Stimulated activated naive B cell treated with anti-CD40 and anti-IgM and Interleukin-4, amounts not matched to agents 10 μg/mL and 1 μg/mL and 100 μg/mL, for 72 hours (primary cell): ENCODE results near the gene TMEM250.
"Not testable (repeated sequence)": the region's sequence is repeated elsewhere in the genome, so short reads cannot be mapped to it uniquely, and the experiment has no call there.

Experiments
- ATAC-seq, 2 donors: fragments of 150-1000 bp; cut with Tn5 transposase; replicated peaks; 2 replicates each; pipeline ENCODE4 v1.10.0; 2021; ENCODE audit warnings: moderate library complexity in 1 of 2
- DNase-seq: peaks from one replicate; pipeline ENCODE4 v3.0.0; 2021
- H3K27ac Mint-ChIP-seq: one replicate; pipeline ENCODE4 v1.8.0; 2022; ENCODE audit warnings: mild to moderate bottlenecking, mixed read lengths
- H3K27me3 Mint-ChIP-seq, 2 donors: one replicate each; pipeline ENCODE4 v1.8.0; 2022; ENCODE audit warnings: mixed read lengths in 2 of 2
- H3K36me3 Mint-ChIP-seq, 2 donors: one replicate each; pipeline ENCODE4 v1.8.0; 2022; ENCODE audit warnings: mixed read lengths in 2 of 2, mild to moderate bottlenecking in 1 of 2
- H3K4me1 Mint-ChIP-seq, 2 donors: one replicate each; pipeline ENCODE4 v1.8.0; 2022; ENCODE audit warnings: mixed read lengths in 2 of 2, mild to moderate bottlenecking in 1 of 2
- H3K4me3 Mint-ChIP-seq, 2 donors: one replicate each; pipeline ENCODE4 v1.8.0; 2022; ENCODE audit warnings: mild to moderate bottlenecking in 2 of 2, mixed read lengths in 2 of 2, moderate library complexity in 1 of 2
- H3K9me3 Mint-ChIP-seq, 2 donors: one replicate each; pipeline ENCODE4 v1.8.0; 2022; ENCODE audit warnings: mixed read lengths in 2 of 2, mild to moderate bottlenecking in 1 of 2

Gene TMEM250

DNA sequence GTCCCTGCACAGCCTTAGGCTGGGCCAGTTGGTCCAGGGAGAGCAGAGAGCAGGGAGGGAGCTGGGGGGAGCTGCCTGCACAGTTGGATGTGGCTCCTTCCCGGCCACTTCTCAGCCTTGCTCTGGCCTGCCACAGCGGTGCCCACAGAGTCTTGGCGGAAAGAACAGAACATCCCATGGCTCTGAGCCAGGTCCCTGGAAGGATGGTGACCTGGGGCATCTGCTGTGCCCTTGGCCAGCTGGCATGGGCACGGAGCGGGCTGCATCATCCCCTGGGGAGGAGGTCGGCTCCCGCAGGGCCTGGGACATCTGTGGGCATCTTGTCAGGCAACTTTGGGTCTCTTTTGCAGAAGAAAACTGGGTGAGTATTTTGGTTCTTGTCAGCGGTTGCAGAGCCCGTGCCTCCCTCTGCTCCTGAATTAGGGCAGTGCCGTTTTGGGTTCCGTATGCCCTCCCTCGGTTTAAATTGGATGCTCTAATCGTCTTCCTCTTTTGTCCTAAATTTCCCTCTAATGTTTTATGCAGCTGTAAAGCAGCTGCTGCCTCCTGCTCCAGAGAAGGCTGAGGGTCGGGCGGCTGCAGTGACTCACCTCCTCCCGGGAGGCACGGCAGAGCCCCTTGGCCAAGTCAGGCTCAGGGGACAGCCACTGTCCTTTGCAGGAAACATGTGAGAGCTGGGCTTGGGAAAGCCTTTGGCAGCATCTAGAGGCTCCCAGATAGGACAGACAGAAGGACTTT lies 13.1 kb downstream of the TMEM250 start:
- ATAC-seq (no peak), DNase-seq (no peak)
- Mint-ChIP-seq H3K4me1 (peaks cover 24 to 44% of the 10 kb centered on the region in 2 donors), H3K27me3 (peaks cover 18 to 47% of the 10 kb centered on the region in 2 donors), H3K27ac (no peak overlapping the region), H3K4me3 (no peak overlapping the region), H3K9me3 (no peaks in the 10 kb centered on the region), H3K36me3 (no peaks in the 10 kb centered on the region)

DNA sequence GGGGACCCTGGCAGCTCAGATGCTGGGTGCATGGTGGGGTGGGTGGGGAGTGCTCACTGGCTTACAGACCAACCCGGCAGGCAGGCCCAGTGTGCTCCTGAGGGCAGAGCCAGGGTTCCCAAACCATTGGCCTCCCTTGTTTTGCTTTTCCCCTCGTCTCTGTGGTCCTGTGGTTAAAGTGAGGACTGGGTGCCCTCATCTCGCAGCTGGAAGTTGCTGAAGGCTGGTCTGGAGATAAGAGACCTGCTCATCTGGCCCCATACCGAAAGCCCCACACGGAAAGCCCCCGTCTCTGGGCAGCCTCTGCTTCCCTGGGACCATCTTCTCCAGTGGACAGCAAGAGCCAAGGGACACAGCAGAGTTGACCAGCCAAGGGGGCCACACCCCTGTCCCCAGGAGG lies 13.8 kb downstream of the TMEM250 start:
- ATAC-seq (no peak), DNase-seq (no peak)
- H3K27ac Mint-ChIP-seq, result no peak overlapping the region
- no peak overlapping the region for H3K4me3 Mint-ChIP-seq
- H3K27me3 Mint-ChIP-seq, result peaks cover 18 to 47% of the 10 kb centered on the region in 2 donors
- H3K9me3 Mint-ChIP-seq, result no peaks in the 10 kb centered on the region
- H3K4me1 Mint-ChIP-seq, result peaks cover 17 to 38% of the 10 kb centered on the region in 2 donors
- no peaks in the 10 kb centered on the region for H3K36me3 Mint-ChIP-seq

- Mint-ChIP-seq H3K27ac (no peak overlapping the region), H3K27me3 (peaks cover 18 to 50% of the 10 kb centered on the region in 2 donors), H3K9me3 (no peaks in the 10 kb centered on the region), H3K4me1 (peaks cover 16 to 33% of the 10 kb centered on the region in 2 donors), H3K36me3 (no peaks in the 10 kb centered on the region), H3K4me3 (no peak overlapping the region)
- DNase-seq (no peak), ATAC-seq (no peak)
Observed at GRCh38 chr9:136104488-136104800, 14.2 kb downstream of the TMEM250 start.

GRCh38 chr9:136103651-136104487 lies 14.8 kb downstream of the TMEM250 start:
- no peaks in the 10 kb centered on the region for H3K9me3 Mint-ChIP-seq
- no peaks in the 10 kb centered on the region for H3K36me3 Mint-ChIP-seq
- ATAC-seq (no peak), DNase-seq (no peak)
- H3K27me3 Mint-ChIP-seq, result peaks cover 23 to 56% of the 10 kb centered on the region in 2 donors
- H3K27ac Mint-ChIP-seq, result no peak overlapping the region
- peaks cover 13 to 27% of the 10 kb centered on the region in 2 donors for H3K4me1 Mint-ChIP-seq
- H3K4me3 Mint-ChIP-seq, result no peak overlapping the region

DNA sequence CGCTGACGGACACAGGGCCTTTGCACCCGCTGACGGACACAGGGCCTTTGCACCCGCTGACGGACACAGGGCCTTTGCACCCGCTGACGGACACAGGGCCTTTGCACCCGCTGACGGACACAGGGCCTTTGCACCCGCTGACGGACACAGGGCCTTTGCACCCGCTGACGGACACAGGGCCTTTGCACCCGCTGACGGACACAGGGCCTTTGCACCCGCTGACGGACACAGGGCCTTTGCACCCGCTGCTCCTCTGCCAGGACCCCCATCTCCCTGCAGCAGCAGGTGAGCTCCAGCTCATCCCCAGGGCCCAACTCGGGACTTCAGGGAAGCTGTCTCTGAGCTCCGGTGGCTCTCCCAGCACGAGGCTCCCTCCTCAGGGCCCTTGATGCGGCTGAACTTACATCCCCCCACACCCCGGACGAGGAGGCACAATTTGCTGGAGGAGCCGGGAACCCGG lies 17.0 kb downstream of the TMEM250 start:
- peaks cover 37 to 71% of the 10 kb centered on the region in 2 donors for H3K27me3 Mint-ChIP-seq
- not testable (repeated sequence) for ATAC-seq, H3K9me3 Mint-ChIP-seq

DNA sequence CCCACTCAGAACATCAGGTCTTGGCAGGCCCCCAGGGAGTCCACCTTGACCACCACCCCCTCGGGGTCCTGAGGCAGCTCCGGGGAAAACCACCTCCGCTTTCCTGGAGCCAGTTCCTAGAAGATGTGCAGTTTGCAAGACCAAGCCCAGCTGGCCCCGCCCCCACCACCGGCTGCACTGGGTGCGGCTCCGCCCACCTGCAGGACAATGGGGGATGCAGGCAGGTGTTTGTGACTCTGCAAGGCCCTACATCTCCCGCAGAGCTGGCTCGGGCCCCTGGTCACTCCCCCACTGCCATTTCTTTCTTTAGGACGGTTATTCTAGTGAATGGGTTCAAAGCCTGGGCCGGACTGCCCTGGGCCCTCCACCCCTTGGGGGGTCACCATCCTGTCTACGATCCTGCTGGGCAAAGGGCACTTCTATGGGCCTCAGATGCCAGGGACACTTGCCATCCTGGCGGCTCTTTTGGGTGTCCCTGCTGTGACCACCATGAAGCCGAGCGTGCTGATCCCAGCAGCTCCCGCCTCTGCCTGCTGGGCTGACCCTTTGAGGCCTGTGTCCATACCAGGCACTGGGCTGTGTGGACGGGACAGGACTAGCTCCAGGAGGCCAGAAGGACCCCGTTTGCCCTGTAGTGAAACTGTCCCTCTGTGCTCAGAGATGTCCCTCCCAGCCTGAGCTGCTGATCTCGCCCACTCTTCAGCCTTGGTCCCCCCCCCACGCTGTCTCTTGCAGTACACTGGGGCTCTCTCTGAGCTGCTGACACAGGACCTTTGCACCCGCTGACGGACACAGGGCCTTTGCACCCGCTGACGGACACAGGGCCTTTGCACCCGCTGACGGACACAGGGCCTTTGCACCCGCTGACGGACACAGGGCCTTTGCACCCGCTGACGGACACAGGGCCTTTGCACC lies 17.7 kb downstream of the TMEM250 start:
- no peak for DNase-seq
- peaks cover 3 to 7% of the 10 kb centered on the region in 2 donors for H3K4me1 Mint-ChIP-seq
- no peak overlapping the region for H3K27ac Mint-ChIP-seq
- peaks cover 41 to 74% of the 10 kb centered on the region in 2 donors for H3K27me3 Mint-ChIP-seq
- ATAC-seq, result no peak
- no peaks in the 10 kb centered on the region for H3K36me3 Mint-ChIP-seq
- no peaks in the 10 kb centered on the region for H3K9me3 Mint-ChIP-seq
- no peak overlapping the region for H3K4me3 Mint-ChIP-seq

More for the DNA sequence above, 17.0 kb downstream of the TMEM250 start:
- not testable (repeated sequence) for H3K36me3 Mint-ChIP-seq, H3K27ac Mint-ChIP-seq, H3K4me3 Mint-ChIP-seq, DNase-seq, H3K4me1 Mint-ChIP-seq

DNA sequence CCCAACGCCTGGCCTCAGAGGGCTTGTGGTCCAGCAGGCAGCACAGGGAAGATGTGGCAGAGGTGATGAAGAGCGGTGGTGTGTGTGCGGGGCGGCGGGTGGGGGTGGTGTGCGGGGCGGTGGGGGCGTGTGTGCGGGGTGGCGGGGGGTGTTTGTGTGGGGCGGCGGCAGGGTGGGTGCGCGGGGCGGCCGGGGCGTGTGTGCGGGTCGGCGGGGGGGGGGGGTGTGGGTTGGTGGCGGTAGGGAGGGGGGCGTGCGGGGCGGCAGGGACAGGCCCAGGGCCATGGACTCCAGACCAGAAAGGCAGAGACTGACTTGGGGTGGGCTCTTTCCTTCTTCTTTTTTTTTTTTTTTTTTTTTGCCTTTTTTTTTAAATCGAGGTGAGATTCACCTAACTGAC lies 19.1 kb downstream of the TMEM250 start:
- peaks cover 36 to 60% of the 10 kb centered on the region in 2 donors for H3K27me3 Mint-ChIP-seq
- no peak overlapping the region for H3K4me3 Mint-ChIP-seq
- DNase-seq (no peak), ATAC-seq (no peak)
- H3K36me3 Mint-ChIP-seq, result no peaks in the 10 kb centered on the region
- no peak overlapping the region for H3K27ac Mint-ChIP-seq
- peaks cover 0 to 3% of the 10 kb centered on the region in 2 donors for H3K4me1 Mint-ChIP-seq
- no peaks in the 10 kb centered on the region for H3K9me3 Mint-ChIP-seq

DNA sequence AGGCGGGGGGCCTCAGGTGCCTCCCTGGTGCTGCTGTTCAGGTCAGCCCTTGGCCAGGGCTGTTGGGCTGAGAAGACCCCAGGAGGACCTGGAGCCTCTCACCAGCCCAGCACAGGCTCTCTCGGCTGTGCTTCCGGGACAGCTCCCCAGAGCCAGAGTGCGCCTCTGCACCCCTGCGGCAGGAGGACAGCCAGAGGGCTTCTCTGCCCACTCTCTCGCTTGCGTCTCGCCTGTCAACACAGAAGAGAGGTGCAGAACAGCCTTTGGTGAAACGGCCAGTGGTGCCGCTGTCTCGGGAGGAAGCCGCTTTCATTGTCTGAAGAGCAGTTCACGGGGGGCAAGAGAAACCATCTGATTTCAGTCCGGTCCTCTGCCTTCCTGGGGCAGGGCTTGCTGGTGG lies 19.8 kb downstream of the TMEM250 start:
- H3K27ac Mint-ChIP-seq, result no peak overlapping the region
- H3K9me3 Mint-ChIP-seq, result no peaks in the 10 kb centered on the region
- ATAC-seq (no peak), DNase-seq (no peak)
- no peaks in the 10 kb centered on the region for H3K36me3 Mint-ChIP-seq
- peaks cover 37 to 61% of the 10 kb centered on the region in 2 donors for H3K27me3 Mint-ChIP-seq
- peaks cover 3 to 6% of the 10 kb centered on the region in 2 donors for H3K4me1 Mint-ChIP-seq
- H3K4me3 Mint-ChIP-seq, result no peak overlapping the region

- no peaks in the 10 kb centered on the region for H3K9me3 Mint-ChIP-seq
- no peaks in the 10 kb centered on the region for H3K36me3 Mint-ChIP-seq
- no peak for ATAC-seq
- peaks cover 37 to 62% of the 10 kb centered on the region in 2 donors for H3K27me3 Mint-ChIP-seq
- no peak overlapping the region for H3K4me3 Mint-ChIP-seq
- H3K27ac Mint-ChIP-seq, result no peak overlapping the region
- no peak for DNase-seq
- peaks cover 3 to 11% of the 10 kb centered on the region in 2 donors for H3K4me1 Mint-ChIP-seq
Observed at GRCh38 chr9:136098210-136098609, 20.5 kb downstream of the TMEM250 start.

- ATAC-seq, result no peak
- H3K4me3 Mint-ChIP-seq, result peak overlapping the region in 1 of 2 donors; percentile 61
- H3K27ac Mint-ChIP-seq, result no peak overlapping the region
- no peak for DNase-seq
- peaks cover 3 to 11% of the 10 kb centered on the region in 2 donors for H3K4me1 Mint-ChIP-seq
- H3K27me3 Mint-ChIP-seq, result peaks cover 49 to 66% of the 10 kb centered on the region in 2 donors
- H3K36me3 Mint-ChIP-seq, result no peaks in the 10 kb centered on the region
- no peaks in the 10 kb centered on the region for H3K9me3 Mint-ChIP-seq
Observed at GRCh38 chr9:136096505-136097001, 22.1 kb downstream of the TMEM250 start.

DNA sequence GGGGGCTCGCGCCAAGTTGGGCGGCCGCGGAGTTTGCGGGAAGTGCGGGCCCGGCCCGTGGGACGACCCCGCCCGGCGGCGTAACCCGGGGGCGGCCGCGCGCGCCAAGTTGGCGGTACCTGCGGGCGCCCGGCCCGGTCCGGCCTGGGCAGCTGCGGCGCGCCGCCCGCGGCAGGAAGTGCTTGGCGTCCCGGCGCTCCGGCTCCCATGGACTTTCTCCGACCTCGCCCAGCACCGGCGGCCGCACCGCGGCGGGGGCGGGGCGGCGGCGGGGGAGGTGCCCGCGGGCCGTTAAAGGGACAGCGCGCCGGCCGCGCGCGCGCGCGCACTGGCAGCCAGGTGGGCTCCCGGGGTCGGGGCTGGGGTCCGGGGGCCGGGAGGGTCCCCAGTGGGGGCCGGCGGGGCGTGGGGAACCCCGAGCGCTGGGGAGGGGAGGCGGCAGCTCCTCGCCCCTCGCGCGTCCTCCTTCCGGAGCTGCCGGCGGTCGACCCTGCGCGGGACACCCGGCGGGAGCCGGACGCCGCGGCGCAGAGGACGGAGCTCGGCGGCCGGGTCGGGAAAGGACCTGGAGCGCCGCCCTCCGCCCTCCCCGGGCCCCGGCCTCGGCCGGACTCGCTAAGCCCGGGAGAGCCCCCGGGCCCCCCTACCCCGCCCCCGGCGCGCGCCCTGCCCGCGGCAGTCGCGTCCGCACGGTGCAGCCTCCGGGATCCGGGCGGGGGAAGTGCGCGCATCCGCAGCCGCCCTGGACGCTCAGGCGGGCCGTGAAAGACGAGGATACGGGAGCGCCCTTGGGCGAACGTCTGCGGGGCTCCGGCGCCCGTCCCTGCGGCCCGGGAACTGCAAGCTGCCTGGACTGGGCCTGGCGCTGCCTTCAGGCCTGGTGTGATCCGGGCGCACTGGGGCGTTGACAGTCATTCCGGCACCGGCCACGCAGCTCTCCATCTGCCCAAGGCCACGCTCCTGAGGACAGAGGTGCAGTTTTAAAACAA lies 23.3 kb downstream of the TMEM250 start, which contains the start of gene NACC2:
TSS of gene NACC2 (minus strand) at position 220 of the 989 bp plus-strand sequence. CDS start 44,768 bp downstream, outside the sequence.
- H3K27ac Mint-ChIP-seq, result no peak within 1 kb of the TSS
- H3K27me3 Mint-ChIP-seq, result peaks cover 51 to 70% of the 10 kb centered on the region in 2 donors
- ATAC-seq (peak; percentile 28), DNase-seq (no peak)
- H3K36me3 Mint-ChIP-seq, result no peaks in the 10 kb centered on the region
- H3K9me3 Mint-ChIP-seq, result no peaks in the 10 kb centered on the region
- peaks cover 3 to 11% of the 10 kb centered on the region in 2 donors for H3K4me1 Mint-ChIP-seq
- H3K4me3 Mint-ChIP-seq, result peak within 1 kb of the TSS; percentile 66 to 81

DNA sequence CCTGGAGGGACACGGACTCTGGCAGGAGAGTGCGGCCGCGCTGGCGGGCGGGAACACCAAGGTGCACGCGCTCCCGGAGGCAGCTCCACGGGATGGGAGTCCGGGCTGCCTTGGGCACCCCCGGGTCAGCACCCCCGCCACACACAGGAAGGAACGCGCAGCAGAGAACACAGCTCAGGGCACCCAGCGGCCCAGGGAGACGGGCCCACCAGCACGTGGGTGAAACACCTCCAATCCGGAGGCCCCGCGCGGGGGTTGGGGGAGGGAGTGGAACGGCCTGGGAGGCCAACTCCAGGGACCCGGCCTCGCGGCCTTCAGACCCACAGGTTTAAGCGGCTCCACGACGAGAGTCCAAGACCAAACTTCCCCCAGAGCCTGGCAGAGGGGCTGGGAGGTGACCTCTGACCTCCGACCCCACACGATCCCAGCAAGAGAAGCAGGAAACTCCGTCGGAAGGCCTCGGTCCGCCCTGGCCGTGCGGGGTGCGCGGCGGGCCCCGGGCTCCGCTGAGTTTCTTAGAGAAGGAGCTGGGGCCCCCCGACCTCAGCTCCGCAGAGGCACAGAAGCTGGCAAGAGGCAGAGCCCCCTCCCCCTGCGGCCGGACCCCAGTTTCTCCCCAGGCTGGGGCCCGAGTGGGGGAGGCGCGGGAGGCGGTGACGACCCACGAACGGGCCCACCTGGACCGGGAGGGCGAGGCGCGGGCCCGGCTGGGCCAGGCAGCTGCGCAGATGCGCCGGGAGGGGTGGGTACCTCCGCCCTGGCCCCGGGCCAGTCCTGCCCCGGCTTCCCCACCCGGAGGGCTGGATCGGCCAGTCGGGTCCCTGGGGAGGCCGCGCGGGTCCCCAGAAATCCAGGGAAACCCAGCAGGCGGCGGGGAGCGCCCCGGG lies 24.4 kb downstream of the TMEM250 start:
- H3K9me3 Mint-ChIP-seq, result no peaks in the 10 kb centered on the region
- peak overlapping the region; percentile 66 to 81 for H3K4me3 Mint-ChIP-seq
- DNase-seq (no peak), ATAC-seq (peak; percentile 53 to 61)
- H3K27ac Mint-ChIP-seq, result peak overlapping the region; percentile 20
- H3K36me3 Mint-ChIP-seq, result no peaks in the 10 kb centered on the region
- H3K27me3 Mint-ChIP-seq, result peaks cover 50 to 65% of the 10 kb centered on the region in 2 donors
- H3K4me1 Mint-ChIP-seq, result peaks cover 3 to 11% of the 10 kb centered on the region in 2 donors
